Activated T-cell treated with anti-CD3 and anti-CD28 coated beads, Interleukin-2, amount 50 U/mL, for 4 hours (primary cell): ENCODE results near the gene HLA-F. TPM values are rescaled to one million over a fixed set of nuclear protein-coding genes. Genes with fewer than 3 reads are reported as not detected.

Experiments used
- ATAC-seq, 2 donors: fragments of 200-7000 bp; cut with Tn5 transposase; one replicate each; pipeline ENCODE4 v1.10.0; 2021
- DNase-seq: peaks from one replicate; pipeline ENCODE4 v3.0.0-alpha.2; 2020
- H3K27me3 Mint-ChIP-seq: one replicate; pipeline ENCODE4 v1.8.0; 2021; ENCODE audit warnings: low read depth, mixed read lengths
- H3K36me3 Mint-ChIP-seq: one replicate; pipeline ENCODE4 v1.8.0; 2022; ENCODE audit warnings: mixed read lengths; ENCODE audit not compliant: insufficient read depth
- H3K4me1 Mint-ChIP-seq: one replicate; pipeline ENCODE4 v1.8.0; 2021; ENCODE audit warnings: low read depth, mixed read lengths
- H3K4me3 Mint-ChIP-seq: one replicate; pipeline ENCODE4 v1.8.0; 2021; ENCODE audit warnings: mild to moderate bottlenecking, moderate library complexity, mixed read lengths
- H3K9me3 Mint-ChIP-seq: one replicate; pipeline ENCODE4 v1.8.0; 2021; ENCODE audit warnings: mixed read lengths
- total RNA-seq, 3 donors: library from RNA; stranded (reverse); gene quantifications; one replicate each; pipeline ENCODE4 v1.2.1, GENCODE V29; 2021

The HLA-F gene
- total RNA-seq, 3 donors from 2014 or later: 185 to 341 (median 228) TPM

- Mint-ChIP-seq H3K9me3 (no peaks in the 10 kb centered on the region), H3K4me1 (peaks cover 60% of the 10 kb centered on the region), H3K27me3 (no peaks in the 10 kb centered on the region), H3K36me3 (peaks cover 31% of the 10 kb centered on the region), H3K4me3 (no peak overlapping the region)
- DNase-seq: no peak
- no peak for ATAC-seq
Measured at GRCh38 chr6:29729774-29730328, 6.6 kb downstream of the HLA-F start.

- Mint-ChIP-seq H3K4me1 (peaks cover 54% of the 10 kb centered on the region), H3K9me3 (no peaks in the 10 kb centered on the region), H3K27me3 (no peaks in the 10 kb centered on the region), H3K36me3 (peaks cover 25% of the 10 kb centered on the region), H3K4me3 (no peak overlapping the region)
- ATAC-seq (no peak), DNase-seq (no peak)
Measured at GRCh38 chr6:29730575-29731126, 7.4 kb downstream of the HLA-F start.

- ATAC-seq: no peak
- no peaks in the 10 kb centered on the region for H3K27me3 Mint-ChIP-seq
- no peaks in the 10 kb centered on the region for H3K9me3 Mint-ChIP-seq
- peaks cover 47% of the 10 kb centered on the region for H3K4me1 Mint-ChIP-seq
- DNase-seq: no peak
- peaks cover 19% of the 10 kb centered on the region for H3K36me3 Mint-ChIP-seq
- no peak overlapping the region for H3K4me3 Mint-ChIP-seq
Measured at GRCh38 chr6:29731281-29731680, 8.0 kb downstream of the HLA-F start.

- peaks cover 30% of the 10 kb centered on the region for H3K4me1 Mint-ChIP-seq
Measured at GRCh38 chr6:29733057-29733456, 9.8 kb downstream of the HLA-F start.

GRCh38 chr6:29734046-29735018, 11.1 kb downstream of the HLA-F start:
- DNase-seq (no peak), ATAC-seq (no peak)
- Mint-ChIP-seq H3K36me3 (no peaks in the 10 kb centered on the region), H3K4me3 (no peak overlapping the region), H3K27me3 (no peaks in the 10 kb centered on the region), H3K9me3 (no peaks in the 10 kb centered on the region), H3K4me1 (peaks cover 19% of the 10 kb centered on the region)

More at GRCh38 chr6:29733057-29733456, 9.8 kb downstream of the HLA-F start:
- H3K4me3 Mint-ChIP-seq: no peak overlapping the region
- ATAC-seq (no peak), DNase-seq (no peak)
- peaks cover 3% of the 10 kb centered on the region for H3K36me3 Mint-ChIP-seq
- no peaks in the 10 kb centered on the region for H3K9me3 Mint-ChIP-seq
- no peaks in the 10 kb centered on the region for H3K27me3 Mint-ChIP-seq

- DNase-seq (no peak), ATAC-seq (no peak)
- H3K36me3 Mint-ChIP-seq: no peaks in the 10 kb centered on the region
- H3K9me3 Mint-ChIP-seq: no peaks in the 10 kb centered on the region
- H3K4me1 Mint-ChIP-seq: peaks cover 3% of the 10 kb centered on the region
- no peak overlapping the region for H3K4me3 Mint-ChIP-seq
- no peaks in the 10 kb centered on the region for H3K27me3 Mint-ChIP-seq
Measured at GRCh38 chr6:29736563-29736962, 13.3 kb downstream of the HLA-F start.

GRCh38 chr6:29737707-29738630, 14.7 kb downstream of the HLA-F start:
- ATAC-seq: peak; percentile 89 to 91
- peak; percentile 69 for DNase-seq
- H3K27me3 Mint-ChIP-seq: no peaks in the 10 kb centered on the region

GRCh38 chr6:29739136-29739881, 16.1 kb downstream of the HLA-F start:
- no peak for ATAC-seq
- Mint-ChIP-seq H3K4me3 (no peak overlapping the region), H3K4me1 (peaks cover 3% of the 10 kb centered on the region), H3K36me3 (no peaks in the 10 kb centered on the region), H3K27me3 (no peaks in the 10 kb centered on the region), H3K9me3 (no peaks in the 10 kb centered on the region)
- no peak for DNase-seq

More at GRCh38 chr6:29737707-29738630, 14.7 kb downstream of the HLA-F start:
- peaks cover 3% of the 10 kb centered on the region for H3K4me1 Mint-ChIP-seq
- no peak overlapping the region for H3K4me3 Mint-ChIP-seq
- H3K9me3 Mint-ChIP-seq: no peaks in the 10 kb centered on the region
- H3K36me3 Mint-ChIP-seq: no peaks in the 10 kb centered on the region

- ATAC-seq (no peak), DNase-seq (no peak)
- H3K36me3 Mint-ChIP-seq: peaks cover under 1% of the 10 kb centered on the region
- no peaks in the 10 kb centered on the region for H3K27me3 Mint-ChIP-seq
- H3K4me1 Mint-ChIP-seq: peaks cover under 1% of the 10 kb centered on the region
- H3K4me3 Mint-ChIP-seq: no peak overlapping the region
- H3K9me3 Mint-ChIP-seq: no peaks in the 10 kb centered on the region
Measured at GRCh38 chr6:29739882-29740261, 16.6 kb downstream of the HLA-F start.

GRCh38 chr6:29741592-29741991, 18.4 kb downstream of the HLA-F start:
- H3K27me3 Mint-ChIP-seq: no peaks in the 10 kb centered on the region
- H3K9me3 Mint-ChIP-seq: no peaks in the 10 kb centered on the region
- peaks cover 5% of the 10 kb centered on the region for H3K4me1 Mint-ChIP-seq
- DNase-seq: no peak
- no peak for ATAC-seq
- peaks cover 5% of the 10 kb centered on the region for H3K36me3 Mint-ChIP-seq
- H3K4me3 Mint-ChIP-seq: no peak overlapping the region

GRCh38 chr6:29742127-29742526, 18.9 kb downstream of the HLA-F start:
- no peak for ATAC-seq
- DNase-seq: no peak
- Mint-ChIP-seq H3K36me3 (peaks cover 5% of the 10 kb centered on the region), H3K4me3 (no peak overlapping the region), H3K4me1 (peaks cover 6% of the 10 kb centered on the region), H3K9me3 (no peaks in the 10 kb centered on the region), H3K27me3 (no peaks in the 10 kb centered on the region)

- Mint-ChIP-seq H3K4me1 (peaks cover 14% of the 10 kb centered on the region), H3K4me3 (no peak overlapping the region), H3K36me3 (peaks cover 5% of the 10 kb centered on the region), H3K27me3 (no peaks in the 10 kb centered on the region), H3K9me3 (no peaks in the 10 kb centered on the region)
- no peak for ATAC-seq
- DNase-seq: no peak
Measured at GRCh38 chr6:29743025-29743424, 19.8 kb downstream of the HLA-F start.

- DNase-seq (no peak), ATAC-seq (no peak)
- no peaks in the 10 kb centered on the region for H3K9me3 Mint-ChIP-seq
- no peaks in the 10 kb centered on the region for H3K27me3 Mint-ChIP-seq
- peaks cover 5% of the 10 kb centered on the region for H3K36me3 Mint-ChIP-seq
- peaks cover 18% of the 10 kb centered on the region for H3K4me1 Mint-ChIP-seq
- no peak overlapping the region for H3K4me3 Mint-ChIP-seq
Measured at GRCh38 chr6:29743568-29743967, 20.3 kb downstream of the HLA-F start.
